ENCODE data around the gene VSNL1.
"Not testable (repeated sequence)": the region's sequence is repeated elsewhere in the genome, so short reads cannot be mapped to it uniquely, and the experiment has no call there.

Gene VSNL1

GRCh38 chr2:17542471-17542870 lies 2.0 kb downstream of the VSNL1 start:
- DNase-seq (ENCODE audit: low read depth in 2 of 2), result no peak

GRCh38 chr2:17543131-17543660 lies 2.7 kb downstream of the VSNL1 start:
- DNase-seq (ENCODE audit: low read depth in 2 of 2), result no peak

GRCh38 chr2:17543848-17544247 lies 3.4 kb downstream of the VSNL1 start:
- no peak for DNase-seq (ENCODE audit: low read depth in 2 of 2)

GRCh38 chr2:17544256-17544655 lies 3.8 kb downstream of the VSNL1 start:
- DNase-seq (ENCODE audit: low read depth in 2 of 2), result no peak

- no peak for DNase-seq (ENCODE audit: low read depth in 2 of 2)
Measured at GRCh38 chr2:17545680-17546613, 5.5 kb downstream of the VSNL1 start.

- DNase-seq (ENCODE audit: low read depth in 2 of 2), result no peak
Measured at GRCh38 chr2:17547237-17547636, 6.7 kb downstream of the VSNL1 start.

- DNase-seq (ENCODE audit: low read depth in 2 of 2), result no peak
Measured at GRCh38 chr2:17547737-17548136, 7.2 kb downstream of the VSNL1 start.

GRCh38 chr2:17550907-17551306 lies 10.4 kb downstream of the VSNL1 start:
- no peak for DNase-seq (ENCODE audit: low read depth in 2 of 2)

GRCh38 chr2:17555150-17555549 lies 14.7 kb downstream of the VSNL1 start:
- DNase-seq (ENCODE audit: low read depth in 2 of 2), result no peak

GRCh38 chr2:17557596-17557995 lies 17.1 kb downstream of the VSNL1 start:
- DNase-seq (ENCODE audit: low read depth in 2 of 2), result no peak

GRCh38 chr2:17558053-17558452 lies 17.6 kb downstream of the VSNL1 start:
- DNase-seq (ENCODE audit: low read depth in 2 of 2), result no peak

GRCh38 chr2:17558878-17559277 lies 18.4 kb downstream of the VSNL1 start:
- no peak for DNase-seq (ENCODE audit: low read depth in 2 of 2)

GRCh38 chr2:17565726-17566125 lies 25.2 kb downstream of the VSNL1 start:
- not testable (repeated sequence) for DNase-seq (ENCODE audit: low read depth in 2 of 2)

GRCh38 chr2:17571681-17572080 lies 31.2 kb downstream of the VSNL1 start:
- no peak for DNase-seq (ENCODE audit: low read depth in 2 of 2)

- no peak for DNase-seq (ENCODE audit: low read depth in 2 of 2)
Measured at GRCh38 chr2:17573085-17573803, 32.7 kb downstream of the VSNL1 start.

- no peak for DNase-seq (ENCODE audit: low read depth in 2 of 2)
Measured at GRCh38 chr2:17573804-17574175, 33.3 kb downstream of the VSNL1 start.

GRCh38 chr2:17574406-17575073 lies 34.0 kb downstream of the VSNL1 start:
- DNase-seq (ENCODE audit: low read depth in 2 of 2), result no peak

GRCh38 chr2:17576802-17577201 lies 36.3 kb downstream of the VSNL1 start:
- DNase-seq (ENCODE audit: low read depth in 2 of 2), result no peak

GRCh38 chr2:17578466-17578928 lies 38.0 kb downstream of the VSNL1 start:
- no peak for DNase-seq (ENCODE audit: low read depth in 2 of 2)

- no peak for DNase-seq (ENCODE audit: low read depth in 2 of 2)
Measured at GRCh38 chr2:17579605-17580318, 39.3 kb downstream of the VSNL1 start.

- no peak for DNase-seq (ENCODE audit: low read depth in 2 of 2)
Measured at GRCh38 chr2:17580319-17580715, 39.8 kb downstream of the VSNL1 start.
